SK-N-SH (cell line): ENCODE measurements around the gene MAPK10. TPM values are rescaled to one million over a fixed set of nuclear protein-coding genes. Genes with fewer than 3 reads are reported as not detected.

Experiments
- CTCF ChIA-PET: fragments of 300-600, 350-600 bp; formaldehyde crosslinking; extraction: SDS; loops from one replicate; lab custom pipeline; 2021; lab: Yijun Ruan, JAX
- POLR2A ChIA-PET: fragments of 350-600 bp; sonication (Branson Sonifier 250); formaldehyde crosslinking; extraction: SDS; loops from one replicate; lab custom pipeline; 2020; ENCODE audit warnings: antibody characterized with exemption, inconsistent platforms; lab: Yijun Ruan, JAX
- DNase-seq: peaks from one replicate; pipeline ENCODE4 v3.0.0; 2012
- H2AFZ ChIP-seq: fragments of 200-600 bp; sonication (generic); 2 replicates; pipeline ENCODE4 v1.8.1; 2016; ENCODE audit warnings: antibody characterized with exemption, mild to moderate bottlenecking, low read depth
- H3F3A ChIP-seq: fragments of 200-600 bp; sonication (generic); replicated peaks from 2 replicates; pipeline ENCODE3; 2016; ENCODE audit warnings: antibody characterized with exemption, mild to moderate bottlenecking; ENCODE audit not compliant: insufficient read depth
- H3K27ac ChIP-seq, 2 experiments: fragments of 200-500 bp in 1 of 2; fragments of 200-600 bp in 1 of 2; sonication (Bioruptor generic) in 1 of 2; sonication (generic), shearing (Covaris generic) in 1 of 2; 2 replicates each; pipeline versions ENCODE4 v1.5.1 to v1.6.1; 2014 to 2016; ENCODE audit warnings: low read depth in 2 of 2, inconsistent platforms in 1 of 2, low read length in 1 of 2, mild to moderate bottlenecking in 1 of 2, mixed read lengths in 1 of 2
- H3K27me3 ChIP-seq: fragments of 200-600 bp; sonication (generic), shearing (Covaris generic); 2 replicates; pipeline ENCODE4 v1.6.1; 2016; ENCODE audit warnings: mixed run types; ENCODE audit not compliant: insufficient read depth
- H3K36me3 ChIP-seq, 2 experiments: fragments of 200-500 bp in 1 of 2; fragments of 200-600 bp in 1 of 2; sonication (Bioruptor generic) in 1 of 2; sonication (generic) in 1 of 2; replicated peaks in 1 of 2; 2 replicates each; pipeline versions ENCODE3 to v1.5.1; 2014 to 2016; ENCODE audit warnings: low read length in 1 of 2, mild to moderate bottlenecking in 1 of 2; ENCODE audit not compliant: insufficient read depth in 2 of 2, control insufficient read depth in 1 of 2
- H3K4me1 ChIP-seq, 2 experiments: fragments of 200-500 bp in 1 of 2; fragments of 200-600 bp in 1 of 2; sonication (Bioruptor generic) in 1 of 2; sonication (generic), shearing (Covaris generic) in 1 of 2; 2 replicates each; pipeline versions ENCODE4 v1.5.1 to v1.6.1; 2014 to 2016; ENCODE audit warnings: low read depth in 1 of 2, low read length in 1 of 2, mixed run types in 1 of 2; ENCODE audit not compliant: insufficient read depth in 2 of 2, control insufficient read depth in 1 of 2
- H3K4me2 ChIP-seq: fragments of 200-600 bp; sonication (generic), shearing (Covaris generic); 2 replicates; pipeline ENCODE4 v1.6.1; 2017; ENCODE audit warnings: mixed run types
- H3K4me3 ChIP-seq, 2 experiments: fragments of 200-500 bp in 1 of 2; fragments of 200-600 bp in 1 of 2; sonication (Bioruptor generic) in 1 of 2; sonication (generic), shearing (Covaris generic) in 1 of 2; 2 replicates each; pipeline versions ENCODE4 v1.5.1 to v1.8.1; 2014 to 2016; ENCODE audit warnings: low read depth in 2 of 2, inconsistent platforms in 1 of 2, low read length in 1 of 2, mild to moderate bottlenecking in 1 of 2, mixed read lengths in 1 of 2, moderate library complexity in 1 of 2
- H3K79me2 ChIP-seq: fragments of 200-600 bp; sonication (generic); 2 replicates; pipeline ENCODE4 v1.8.1; 2017; ENCODE audit warnings: mild to moderate bottlenecking; ENCODE audit not compliant: insufficient read depth
- H3K9ac ChIP-seq: fragments of 200-600 bp; sonication (generic); 2 replicates; pipeline ENCODE4 v1.6.1; 2017; ENCODE audit warnings: mixed run types
- H3K9me2 ChIP-seq: fragments of 200-600 bp; sonication (generic); 2 replicates; pipeline ENCODE4 v1.6.1; 2017; ENCODE audit warnings: mixed run types
- H3K9me3 ChIP-seq: fragments of 200-600 bp; sonication (generic); 2 replicates; pipeline ENCODE4 v1.6.1; 2017; ENCODE audit warnings: mixed run types, mild to moderate bottlenecking, moderate library complexity
- H4K20me1 ChIP-seq: fragments of 200-600 bp; sonication (generic); 2 replicates; pipeline ENCODE4 v1.6.1; 2017; ENCODE audit warnings: mild to moderate bottlenecking, mixed run types; ENCODE audit not compliant: insufficient read depth
- CHD2 ChIP-seq: fragments of 150-350 bp; IDR thresholded peaks from 2 replicates; pipeline ENCODE4 v1.6.1; 2018; ENCODE audit warnings: low read length; ENCODE audit not compliant: partially characterized antibody
- EP300 ChIP-seq, 2 experiments: IDR thresholded peaks; 2 replicates each; pipeline versions ENCODE4 v1.4.0 to v1.6.1; 2012; ENCODE audit warnings: borderline replicate concordance in 1 of 2, low read depth in 1 of 2, low read length in 1 of 2
- IRF3 ChIP-seq: fragments of 150-350 bp; IDR thresholded peaks from 2 replicates; pipeline ENCODE4 v1.6.1; 2016; ENCODE audit warnings: mild to moderate bottlenecking, low read depth, low read length
- MXI1 ChIP-seq: IDR thresholded peaks from 2 replicates; pipeline ENCODE4 v1.6.1; 2012; ENCODE audit warnings: mild to moderate bottlenecking, low read depth, low read length, improper control_type of control experiment
- NFIC ChIP-seq: IDR thresholded peaks from 2 replicates; pipeline ENCODE4 v1.4.0; 2012; ENCODE audit warnings: borderline replicate concordance
- REST ChIP-seq: IDR thresholded peaks from 2 replicates; pipeline ENCODE4 v1.6.1; 2012; ENCODE audit warnings: mild to moderate bottlenecking, low read depth, low read length, moderate library complexity
- RFX5 ChIP-seq: IDR thresholded peaks from 2 replicates; pipeline ENCODE4 v1.6.1; 2012; ENCODE audit warnings: mild to moderate bottlenecking, improper control_type of control experiment, low read length
- RXRA ChIP-seq: IDR thresholded peaks from 2 replicates; pipeline ENCODE4 v1.4.0; 2012; ENCODE audit warnings: low read depth, mild to moderate bottlenecking, borderline replicate concordance
- SIN3A ChIP-seq: IDR thresholded peaks from 2 replicates; pipeline ENCODE4 v1.6.1; 2012; ENCODE audit warnings: low read depth, mild to moderate bottlenecking, low read length, moderate library complexity, borderline replicate concordance
- TCF12 ChIP-seq: IDR thresholded peaks from 2 replicates; pipeline ENCODE4 v1.4.0; 2012
- ZBTB33 ChIP-seq: IDR thresholded peaks from 2 replicates; pipeline ENCODE4 v1.4.0; 2012; ENCODE audit warnings: low read depth, borderline replicate concordance
- WGBS: methylation state at CpG from one replicate; pipeline ENCODE4 v1.1.6; 2017; ENCODE audit warnings: low lambda C conversion rate; 5-methylcytosine and 5-hydroxymethylcytosine counted together
- polyA plus RNA-seq, 3 experiments: library from polyadenylated mRNA; depleted of rRNA; stranded (reverse); fragments of >200 nt; gene quantifications; 2 replicates each; pipeline ENCODE4 v1.2.3, GENCODE V29; 2012

MAPK10 gene
- polyA plus RNA-seq, 1 of the 3 experiments (the other 2 are of a cell fraction): 8.1 TPM

- no peak for TF ChIP-seq ZBTB33
- TF ChIP-seq REST: no peak
- TF ChIP-seq TCF12: no peak
- no peak for TF ChIP-seq RXRA
Observed at GRCh38 chr4:85952972-85953650, 406.7 kb downstream of the MAPK10 start (continued).

- H3F3A ChIP-seq: peaks cover 3% of the 10 kb centered on the region
- no peaks in the 10 kb centered on the region for H4K20me1 ChIP-seq
- ChIA-PET POLR2A (no interaction called here), CTCF (interaction anchor here (2.6 kb wide), 1 partner anchor 156 kb away, joined by 9 read pairs; no protein-coding TSS in a partner anchor)
- WGBS: 76% methylated on average over 3 of the region's 3 CpGs
- peak overlapping the region in 1 of 2 experiments; percentile 61; a peak in 1 of 4 replicates for H3K27ac ChIP-seq
- H3K36me3 ChIP-seq: no peaks in the 10 kb centered on the region
- H3K4me1 ChIP-seq: peaks cover 0 to 2% of the 10 kb centered on the region in 2 experiments; a peak in 2 of 4 replicates
- H3K4me3 ChIP-seq: no peak overlapping the region
- H3K4me2 ChIP-seq: peak overlapping the region; percentile 39; the same call in 1 of the 2 replicates
- no peaks in the 10 kb centered on the region for H3K9me2 ChIP-seq
- H2AFZ ChIP-seq: no peak overlapping the region
- no peaks in the 10 kb centered on the region for H3K79me2 ChIP-seq
- H3K27me3 ChIP-seq: no peaks in the 10 kb centered on the region
- H3K9ac ChIP-seq: no peak overlapping the region
- TF ChIP-seq MXI1: no peak
- TF ChIP-seq RFX5: no peak
- TF ChIP-seq EP300 (IDR thresholded peaks at IDR 0.05; ENCODE audit: borderline replicate concordance in 1 of 2, low read depth in 1 of 2, low read length in 1 of 2): no peak
- no peak for TF ChIP-seq SIN3A
- TF ChIP-seq CHD2: no peak
- no peak for TF ChIP-seq ZBTB33
- TF ChIP-seq IRF3: no peak
- TF ChIP-seq NFIC: no peak
- no peak for DNase-seq
- no peaks in the 10 kb centered on the region for H3K9me3 ChIP-seq
Observed at GRCh38 chr4:85952528-85952927, 407.3 kb downstream of the MAPK10 start.
